ACC112 (cell line): Measurements from ENCODE around the gene SALL3.

ENCODE experiments used
- H2AFZ ChIP-seq: fragments of 200-600 bp; sonication (generic); one replicate; pipeline ENCODE4 v1.6.0; 2017; ENCODE audit warnings: antibody characterized with exemption, low read length; ENCODE audit not compliant: unreplicated experiment
- H3K27ac ChIP-seq: fragments of 200-600 bp; sonication (generic); 2 replicates; pipeline ENCODE4 v1.5.1; 2014; ENCODE audit warnings: low read depth, mild to moderate bottlenecking, antibody characterized with exemption, low read length, moderate library complexity
- H3K27me3 ChIP-seq: fragments of 200-600 bp; sonication (generic); 2 replicates; pipeline ENCODE4 v1.6.1; 2014; ENCODE audit warnings: mild to moderate bottlenecking, antibody characterized with exemption, low read length, moderate library complexity, mixed read lengths; ENCODE audit not compliant: insufficient read depth
- H3K36me3 ChIP-seq: fragments of 200-600 bp; sonication (generic); 2 replicates; pipeline ENCODE4 v1.6.1; 2016; ENCODE audit warnings: mild to moderate bottlenecking, antibody characterized with exemption, low read length, moderate library complexity, mixed read lengths; ENCODE audit not compliant: insufficient read depth
- H3K4me1 ChIP-seq: fragments of 200-600 bp; sonication (generic); one replicate; pipeline ENCODE4 v1.6.1; 2016; ENCODE audit warnings: low read length, mixed read lengths; ENCODE audit not compliant: insufficient read depth, unreplicated experiment, control insufficient read depth
- H3K4me3 ChIP-seq: fragments of 200-600 bp; sonication (generic); 2 replicates; pipeline ENCODE4 v1.5.1; 2014; ENCODE audit warnings: mild to moderate bottlenecking, low read depth, low read length
- H3K79me2 ChIP-seq: fragments of 200-600 bp; sonication (generic); one replicate; pipeline ENCODE4 v1.6.0; 2016; ENCODE audit warnings: low read length; ENCODE audit not compliant: control insufficient read depth, unreplicated experiment, insufficient read depth

SALL3 gene

DNA sequence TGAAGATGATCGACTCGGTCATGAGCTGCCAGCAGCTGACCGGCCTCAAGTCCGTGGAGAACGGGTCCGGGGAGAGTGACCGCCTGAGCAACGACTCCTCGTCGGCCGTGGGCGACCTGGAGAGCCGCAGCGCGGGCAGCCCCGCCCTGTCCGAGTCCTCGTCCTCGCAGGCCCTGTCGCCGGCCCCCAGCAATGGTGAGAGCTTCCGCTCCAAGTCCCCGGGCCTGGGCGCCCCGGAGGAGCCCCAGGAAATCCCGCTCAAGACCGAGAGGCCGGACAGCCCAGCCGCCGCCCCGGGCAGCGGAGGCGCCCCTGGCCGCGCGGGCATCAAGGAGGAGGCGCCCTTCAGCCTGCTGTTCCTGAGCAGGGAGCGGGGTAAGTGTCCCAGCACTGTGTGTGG, 14.9 kb downstream of the SALL3 start:
- Histone ChIP-seq H3K27me3 (no peaks in the 10 kb centered on the region; the same call in 1 of the 2 replicates), H3K4me1 (no peaks in the 10 kb centered on the region), H3K36me3 (no peaks in the 10 kb centered on the region), H3K27ac (no peak overlapping the region), H2AFZ (no peak overlapping the region), H3K4me3 (no peak overlapping the region), H3K79me2 (no peaks in the 10 kb centered on the region)

DNA sequence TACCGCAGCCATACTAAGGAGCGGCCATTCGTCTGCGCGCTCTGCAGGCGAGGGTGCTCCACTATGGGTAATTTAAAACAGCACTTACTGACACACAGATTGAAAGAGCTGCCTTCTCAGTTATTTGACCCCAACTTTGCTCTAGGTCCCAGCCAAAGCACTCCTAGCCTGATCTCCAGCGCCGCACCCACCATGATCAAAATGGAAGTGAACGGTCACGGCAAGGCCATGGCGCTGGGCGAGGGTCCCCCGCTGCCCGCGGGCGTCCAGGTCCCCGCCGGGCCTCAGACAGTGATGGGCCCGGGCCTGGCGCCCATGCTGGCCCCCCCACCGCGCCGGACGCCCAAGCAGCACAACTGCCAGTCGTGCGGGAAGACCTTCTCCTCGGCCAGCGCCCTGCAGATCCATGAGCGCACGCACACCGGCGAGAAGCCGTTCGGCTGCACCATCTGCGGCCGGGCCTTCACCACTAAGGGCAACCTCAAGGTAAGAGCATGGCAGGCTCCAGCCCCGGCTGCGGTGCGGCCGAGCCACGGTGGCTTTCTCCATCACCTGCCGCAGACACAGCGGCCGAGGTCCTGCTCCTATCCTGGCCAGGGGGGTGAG, 15.5 kb downstream of the SALL3 start:
- Histone ChIP-seq H2AFZ (no peak overlapping the region), H3K36me3 (no peaks in the 10 kb centered on the region), H3K27ac (no peak overlapping the region), H3K27me3 (no peaks in the 10 kb centered on the region; the same call in 1 of the 2 replicates), H3K4me1 (no peaks in the 10 kb centered on the region), H3K79me2 (no peaks in the 10 kb centered on the region), H3K4me3 (no peak overlapping the region)

DNA sequence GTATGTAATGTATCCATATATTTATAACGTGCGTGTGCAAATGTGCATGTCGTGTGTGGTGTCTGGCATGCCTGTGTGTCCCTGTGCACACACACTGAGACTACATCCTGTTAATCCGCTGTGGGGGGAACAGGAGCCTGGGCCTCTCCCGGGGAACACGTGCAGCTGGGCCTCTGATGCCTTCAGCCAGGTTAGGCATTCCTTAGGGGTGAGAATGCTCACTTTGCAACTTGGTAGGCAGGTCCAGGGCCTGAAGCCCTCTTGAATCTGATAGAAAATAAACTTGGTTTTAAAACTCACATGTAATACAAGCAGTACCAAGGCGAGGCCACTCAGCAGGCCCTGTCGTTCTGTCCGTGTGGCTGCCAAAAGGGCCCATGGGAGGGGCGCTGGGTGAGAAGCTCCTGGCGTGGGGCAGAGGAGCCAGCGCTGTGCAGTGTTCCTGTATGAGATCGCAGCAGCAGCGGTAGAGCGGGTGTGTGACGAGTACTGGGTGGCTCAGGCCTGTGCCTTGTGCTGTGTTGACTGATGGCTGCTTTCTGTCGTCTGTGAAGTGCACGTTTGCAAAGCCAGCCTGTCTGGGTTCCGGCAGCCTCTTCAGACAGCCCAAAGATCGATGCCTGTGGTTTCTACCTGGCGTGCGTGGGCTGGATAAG, 16.2 kb downstream of the SALL3 start:
- no peak overlapping the region for H2AFZ ChIP-seq
- H3K4me1 ChIP-seq = no peaks in the 10 kb centered on the region
- no peak overlapping the region for H3K27ac ChIP-seq
- H3K36me3 ChIP-seq = no peaks in the 10 kb centered on the region
- H3K4me3 ChIP-seq = no peak overlapping the region
- H3K27me3 ChIP-seq = no peaks in the 10 kb centered on the region; the same call in none of the 2 replicates
- H3K79me2 ChIP-seq = no peaks in the 10 kb centered on the region

DNA sequence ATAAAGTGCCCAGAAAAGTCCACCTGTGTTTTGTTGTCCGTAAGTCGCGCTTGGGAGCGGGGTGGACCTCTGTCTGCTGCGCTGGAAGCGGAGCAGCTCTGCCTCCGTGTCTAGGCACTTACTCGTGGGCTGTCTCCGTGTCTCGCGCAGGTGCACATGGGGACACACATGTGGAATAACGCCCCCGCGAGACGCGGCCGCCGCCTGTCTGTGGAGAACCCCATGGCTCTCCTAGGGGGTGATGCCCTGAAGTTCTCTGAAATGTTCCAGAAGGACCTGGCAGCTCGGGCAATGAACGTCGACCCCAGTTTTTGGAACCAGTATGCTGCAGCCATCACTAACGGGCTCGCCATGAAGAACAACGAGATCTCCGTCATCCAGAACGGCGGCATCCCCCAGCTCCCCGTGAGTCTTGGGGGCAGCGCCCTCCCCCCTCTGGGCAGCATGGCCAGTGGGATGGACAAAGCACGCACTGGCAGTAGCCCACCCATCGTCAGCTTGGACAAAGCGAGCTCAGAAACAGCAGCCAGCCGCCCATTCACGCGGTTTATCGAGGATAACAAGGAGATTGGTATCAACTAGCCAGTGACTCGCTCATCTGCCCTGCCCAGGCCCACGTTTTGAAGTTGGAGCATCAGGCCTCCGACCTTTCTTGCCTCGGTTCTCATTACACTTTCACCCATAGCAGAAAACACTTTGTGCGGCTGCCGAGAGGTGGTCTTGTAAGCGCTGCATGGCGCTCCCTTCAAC, 17.3 kb downstream of the SALL3 start:
- no peaks in the 10 kb centered on the region; the same call in none of the 2 replicates for H3K27me3 ChIP-seq
- no peak overlapping the region for H3K4me3 ChIP-seq
- H2AFZ ChIP-seq = no peak overlapping the region
- H3K79me2 ChIP-seq = no peaks in the 10 kb centered on the region
- no peaks in the 10 kb centered on the region for H3K4me1 ChIP-seq
- H3K27ac ChIP-seq = no peak overlapping the region
- H3K36me3 ChIP-seq = no peaks in the 10 kb centered on the region

DNA sequence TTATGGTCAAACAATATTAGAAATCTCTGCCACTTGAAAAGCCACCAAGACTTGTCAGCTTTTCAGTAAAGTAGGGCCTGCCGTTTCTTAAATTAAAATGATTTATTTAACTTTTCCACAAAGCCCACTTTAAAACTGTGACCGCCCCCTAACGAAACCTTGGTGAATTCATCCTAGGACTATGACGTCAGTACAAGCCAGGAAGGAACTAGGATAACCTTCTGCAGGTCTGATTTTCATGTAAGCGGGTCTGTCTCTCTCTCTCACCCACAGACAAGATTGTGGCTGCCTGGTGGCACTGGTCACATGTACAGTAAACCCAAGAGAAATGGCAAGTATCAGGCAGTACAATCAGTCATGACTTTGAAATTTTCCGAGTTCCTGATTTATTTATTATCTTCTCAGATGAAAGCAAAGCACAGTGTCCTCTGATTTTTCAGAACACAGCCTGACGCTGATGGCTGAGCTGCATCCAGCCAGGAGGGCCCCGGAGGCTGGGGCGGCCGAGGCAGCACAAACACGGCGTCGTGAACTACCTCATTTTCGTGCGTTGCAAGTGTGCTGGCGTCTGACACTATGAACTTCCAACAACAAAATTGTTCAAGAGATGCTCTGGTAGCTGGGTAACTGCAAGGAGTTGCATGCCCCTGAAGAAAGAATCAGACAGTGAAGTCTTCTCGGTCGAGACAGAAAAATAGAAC, 18.9 kb downstream of the SALL3 start:
- Histone ChIP-seq H3K27ac (no peak overlapping the region), H3K4me3 (no peak overlapping the region), H3K79me2 (no peaks in the 10 kb centered on the region), H3K27me3 (no peaks in the 10 kb centered on the region; the same call in none of the 2 replicates), H3K4me1 (no peaks in the 10 kb centered on the region), H2AFZ (no peak overlapping the region), H3K36me3 (no peaks in the 10 kb centered on the region)

DNA sequence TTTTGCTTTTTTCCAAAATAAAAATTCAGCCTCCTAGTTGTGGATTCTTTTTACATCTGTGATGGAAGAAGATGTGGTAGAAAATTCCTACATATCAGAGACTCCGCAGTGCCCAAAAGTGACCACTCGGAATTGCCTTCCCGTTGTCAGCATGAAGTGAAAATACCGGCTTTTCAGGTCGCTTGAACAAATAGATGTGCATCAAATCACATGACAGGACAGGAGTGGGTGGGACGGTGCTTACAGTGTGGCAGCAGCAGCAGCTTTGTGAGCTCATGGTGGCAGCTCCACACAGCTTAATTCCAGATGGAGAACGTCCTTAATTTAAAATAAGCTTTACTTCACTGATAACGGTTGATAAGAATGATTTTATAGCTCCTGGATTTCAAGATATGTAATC, 20.3 kb downstream of the SALL3 start:
- peaks cover 5% of the 10 kb centered on the region for H3K27me3 ChIP-seq
- H3K36me3 ChIP-seq = no peaks in the 10 kb centered on the region
- H3K4me1 ChIP-seq = no peaks in the 10 kb centered on the region
- H3K27ac ChIP-seq = no peak overlapping the region
- H2AFZ ChIP-seq = no peak overlapping the region
- H3K79me2 ChIP-seq = no peaks in the 10 kb centered on the region
- H3K4me3 ChIP-seq = no peak overlapping the region

DNA sequence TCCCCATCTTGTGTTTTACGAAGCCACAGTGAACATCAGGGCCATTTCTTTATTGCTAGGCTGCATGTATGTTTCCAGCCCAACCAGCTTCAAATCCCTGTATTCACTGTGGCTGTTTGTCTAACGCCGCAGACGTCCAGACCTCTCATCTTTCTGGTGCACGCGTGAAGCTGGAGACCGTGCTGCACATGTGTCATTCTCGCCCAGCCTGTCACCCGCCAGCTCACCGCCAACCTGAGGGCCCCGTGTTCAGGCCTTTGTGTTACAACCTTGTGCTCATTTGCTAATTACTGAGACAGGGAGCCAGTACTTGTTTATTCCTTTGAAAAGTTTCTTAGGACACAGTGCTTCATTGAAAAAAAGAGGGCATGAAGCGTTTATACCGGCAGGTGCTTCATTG, 21.4 kb downstream of the SALL3 start:
- Histone ChIP-seq H3K36me3 (no peaks in the 10 kb centered on the region), H3K27me3 (peaks cover 5% of the 10 kb centered on the region), H3K79me2 (no peaks in the 10 kb centered on the region), H3K4me3 (no peak overlapping the region), H3K27ac (no peak overlapping the region), H2AFZ (no peak overlapping the region), H3K4me1 (no peaks in the 10 kb centered on the region)

DNA sequence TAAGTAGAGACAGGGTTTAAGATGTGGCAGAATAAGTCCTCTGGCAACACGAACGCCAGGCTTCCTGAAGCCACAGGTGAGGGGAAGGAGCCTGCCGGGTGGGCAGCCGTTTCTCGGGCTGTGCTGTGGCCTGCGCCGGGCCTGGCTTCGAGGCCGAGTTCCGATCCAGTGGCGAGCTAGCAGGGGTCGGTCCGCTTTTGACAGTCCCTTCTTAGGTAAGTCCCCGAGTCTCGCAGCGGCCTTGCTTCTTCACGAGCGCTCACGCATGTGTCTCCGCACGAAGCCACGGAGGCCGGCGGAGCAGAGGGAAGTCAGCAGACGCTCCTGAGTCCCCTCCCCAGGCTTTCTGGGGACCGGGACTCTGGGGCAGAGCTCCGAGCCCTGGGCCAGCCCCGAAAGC, 26.0 kb downstream of the SALL3 start:
- no peaks in the 10 kb centered on the region for H3K4me1 ChIP-seq
- H3K27ac ChIP-seq = no peak overlapping the region
- H3K27me3 ChIP-seq = peaks cover 14% of the 10 kb centered on the region; the same call in 1 of the 2 replicates
- H3K79me2 ChIP-seq = no peaks in the 10 kb centered on the region
- no peaks in the 10 kb centered on the region for H3K36me3 ChIP-seq
- no peak overlapping the region for H3K4me3 ChIP-seq
- H2AFZ ChIP-seq = no peak overlapping the region

DNA sequence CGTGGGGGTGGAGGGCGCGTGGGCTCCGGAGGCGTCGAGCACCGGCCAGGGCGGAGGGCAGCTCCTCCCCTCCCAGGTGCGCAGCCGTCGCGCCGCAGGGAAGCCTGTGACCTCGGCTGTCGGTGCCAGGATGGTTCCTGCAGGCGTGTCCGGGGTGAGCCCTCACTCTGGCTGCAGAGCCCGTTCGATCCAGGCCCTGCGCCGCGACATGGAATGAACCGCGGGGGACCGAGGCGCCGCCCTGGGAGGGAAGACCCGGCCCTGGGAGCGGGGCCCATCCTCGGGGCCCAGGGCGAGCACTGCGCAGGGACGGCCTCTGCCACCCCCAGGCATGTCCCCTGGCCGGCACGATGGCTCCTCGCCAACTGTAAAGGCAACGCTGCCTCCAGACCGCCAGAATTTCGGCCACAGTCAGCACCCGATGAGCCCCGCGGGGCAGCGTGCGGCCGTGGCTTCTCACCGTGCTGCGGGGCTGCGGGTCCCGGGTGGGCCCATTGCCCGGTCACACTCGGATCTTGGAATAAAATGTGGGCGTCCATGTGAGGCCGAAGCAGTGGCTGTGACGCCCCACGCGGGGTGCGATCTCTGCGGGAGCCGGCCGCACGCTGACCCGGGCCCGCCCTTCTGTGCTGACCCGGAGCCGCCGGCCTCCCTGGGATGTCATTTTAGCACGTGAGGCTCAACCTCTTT, 26.6 kb downstream of the SALL3 start:
- Histone ChIP-seq H3K36me3 (no peaks in the 10 kb centered on the region), H3K4me1 (no peaks in the 10 kb centered on the region), H2AFZ (no peak overlapping the region), H3K27me3 (peaks cover 14% of the 10 kb centered on the region; the same call in 1 of the 2 replicates), H3K79me2 (no peaks in the 10 kb centered on the region), H3K4me3 (no peak overlapping the region), H3K27ac (no peak overlapping the region)

DNA sequence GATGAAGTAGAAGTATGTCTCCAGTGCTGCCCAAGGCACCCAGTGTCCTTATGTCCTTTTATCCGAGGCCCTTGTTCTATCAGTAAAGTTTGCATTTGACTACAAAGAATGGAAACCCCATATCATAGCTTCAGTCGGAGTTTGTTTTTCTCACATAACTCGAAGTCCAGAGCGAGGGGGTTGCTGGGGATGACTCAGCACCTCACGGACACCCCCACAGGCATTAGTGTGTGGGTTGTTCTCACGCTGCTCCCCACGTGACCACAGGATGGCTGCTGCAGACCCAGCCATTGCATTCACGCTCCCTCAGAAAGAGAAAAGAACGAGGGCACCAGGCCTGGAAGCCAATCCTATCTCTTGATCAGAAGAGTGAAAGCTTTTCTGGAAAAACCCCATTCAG, 27.8 kb downstream of the SALL3 start:
- Histone ChIP-seq H3K4me3 (no peak overlapping the region), H3K27me3 (peaks cover 18% of the 10 kb centered on the region), H3K4me1 (no peaks in the 10 kb centered on the region), H3K36me3 (no peaks in the 10 kb centered on the region), H2AFZ (no peak overlapping the region), H3K27ac (no peak overlapping the region), H3K79me2 (no peaks in the 10 kb centered on the region)
